Testis (tissue), 3 donors: ENCODE data around the gene NLGN4X. TPM values are rescaled to one million over a fixed set of nuclear protein-coding genes. Genes with fewer than 3 reads are reported as not detected.

ENCODE experiments used
- DNase-seq: peaks from one replicate; pipeline ENCODE4 v3.0.0-alpha.2; 2019
- H3K27ac ChIP-seq, 2 donors: fragments of 200-600 bp; sonication (generic); one replicate each; pipeline ENCODE4 v1.5.1; 2019
- H3K27me3 ChIP-seq: fragments of 200-600 bp; sonication (generic); one replicate; pipeline ENCODE4 v1.5.1; 2019
- H3K36me3 ChIP-seq: fragments of 200-600 bp; sonication (generic); one replicate; pipeline ENCODE4 v1.5.1; 2017; ENCODE audit warnings: low read depth; ENCODE audit errors: missing control alignments
- H3K4me1 ChIP-seq: fragments of 200-600 bp; sonication (generic); one replicate; pipeline ENCODE4 v1.5.1; 2019
- H3K4me3 ChIP-seq, 2 donors: fragments of 200-600 bp; sonication (generic); one replicate each; pipeline ENCODE4 v1.5.1; 2017 to 2019
- H3K9me3 ChIP-seq: fragments of 200-600 bp; sonication (generic); one replicate; pipeline ENCODE4 v1.5.1; 2017
- POLR2A ChIP-seq: fragments of 450-650 bp; IDR thresholded peaks from one replicate; pipeline ENCODE4 v1.6.1; 2017; ENCODE audit warnings: antibody characterized with exemption, mild to moderate bottlenecking, moderate library complexity
- WGBS, 2 donors: methylation state at CpG; one replicate each; pipeline ENCODE4 v1.1.5; 2018; 5-methylcytosine and 5-hydroxymethylcytosine counted together
- intact Hi-C: fragments of 100-400 bp; cut with DNase I; formaldehyde crosslinking; loops from one replicate; pipeline ENCODE4 v1.15.1; 2023; ENCODE audit warnings: low total_unique reads
- polyA plus RNA-seq: library from polyadenylated mRNA; stranded (reverse); fragments of 350-450 nt; fragmentation: Illumina TruSeq; extraction: RNeasy Lipid Tissue Mini Kit (QIAGEN cat#74804); gene quantifications from one replicate; pipeline ENCODE4 v1.2.3, GENCODE V29; 2014; ENCODE audit warnings: low read depth, low replicate concordance; ENCODE audit not compliant: insufficient read depth
- total RNA-seq, 2 donors: library from RNA; depleted of rRNA; stranded (reverse); fragments of >200 nt; gene quantifications; one replicate each; pipeline ENCODE4 v1.2.3, GENCODE V29; 2016
- TF ChIP-seq, protein P1 (sequence below), 3 experiments: fragments of 450-650 bp in 2 of 3; fragments of 200-600 bp in 1 of 3; sonication (generic) in 1 of 3; IDR thresholded peaks; one replicate each; pipeline ENCODE4 v1.5.1; 2016 to 2019; ENCODE audit warnings: antibody characterized with exemption in 3 of 3, mild to moderate bottlenecking in 2 of 3, moderate library complexity in 1 of 3

Gene NLGN4X
- total and polyA plus RNA-seq, 3 donors from 2014 or later = 3.6 to 15.9 (median 10.4) TPM

DNA sequence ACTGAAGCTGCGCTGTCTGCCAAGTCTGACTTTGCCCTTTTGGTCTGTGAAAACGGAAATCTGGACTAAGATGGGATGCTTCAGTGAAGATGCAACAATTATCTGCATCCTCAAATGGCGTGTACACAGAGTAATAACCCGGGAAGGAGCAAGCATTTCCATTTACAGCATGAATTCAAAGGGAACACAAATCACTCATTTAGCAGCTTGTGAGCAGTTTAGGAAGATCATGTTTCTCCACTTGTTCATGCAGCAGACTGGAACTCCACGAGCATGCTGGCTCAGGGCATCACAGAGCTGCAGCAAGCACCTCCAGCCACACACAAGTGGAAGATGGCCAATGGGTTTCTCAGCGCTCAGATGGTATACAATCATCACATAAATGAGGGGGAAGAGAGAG is 175.5 kb downstream of the NLGN4X start:
- Histone ChIP-seq H3K4me3 (no peak overlapping the region), H3K27ac (no peak overlapping the region), H3K27me3 (no peaks in the 10 kb centered on the region), H3K36me3 (no peaks in the 10 kb centered on the region), H3K4me1 (no peaks in the 10 kb centered on the region), H3K9me3 (no peaks in the 10 kb centered on the region)
- no peak for DNase-seq
- intact Hi-C loops = no loop called here
- WGBS, 2 donors = 53 to 70% methylated on average over 3 to 6 of the region's 6 CpGs
- TF ChIP-seq, protein P1, sequence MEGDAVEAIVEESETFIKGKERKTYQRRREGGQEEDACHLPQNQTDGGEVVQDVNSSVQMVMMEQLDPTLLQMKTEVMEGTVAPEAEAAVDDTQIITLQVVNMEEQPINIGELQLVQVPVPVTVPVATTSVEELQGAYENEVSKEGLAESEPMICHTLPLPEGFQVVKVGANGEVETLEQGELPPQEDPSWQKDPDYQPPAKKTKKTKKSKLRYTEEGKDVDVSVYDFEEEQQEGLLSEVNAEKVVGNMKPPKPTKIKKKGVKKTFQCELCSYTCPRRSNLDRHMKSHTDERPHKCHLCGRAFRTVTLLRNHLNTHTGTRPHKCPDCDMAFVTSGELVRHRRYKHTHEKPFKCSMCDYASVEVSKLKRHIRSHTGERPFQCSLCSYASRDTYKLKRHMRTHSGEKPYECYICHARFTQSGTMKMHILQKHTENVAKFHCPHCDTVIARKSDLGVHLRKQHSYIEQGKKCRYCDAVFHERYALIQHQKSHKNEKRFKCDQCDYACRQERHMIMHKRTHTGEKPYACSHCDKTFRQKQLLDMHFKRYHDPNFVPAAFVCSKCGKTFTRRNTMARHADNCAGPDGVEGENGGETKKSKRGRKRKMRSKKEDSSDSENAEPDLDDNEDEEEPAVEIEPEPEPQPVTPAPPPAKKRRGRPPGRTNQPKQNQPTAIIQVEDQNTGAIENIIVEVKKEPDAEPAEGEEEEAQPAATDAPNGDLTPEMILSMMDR (IDR thresholded peaks at IDR 0.05) = no peak
- no peak for TF ChIP-seq POLR2A

DNA sequence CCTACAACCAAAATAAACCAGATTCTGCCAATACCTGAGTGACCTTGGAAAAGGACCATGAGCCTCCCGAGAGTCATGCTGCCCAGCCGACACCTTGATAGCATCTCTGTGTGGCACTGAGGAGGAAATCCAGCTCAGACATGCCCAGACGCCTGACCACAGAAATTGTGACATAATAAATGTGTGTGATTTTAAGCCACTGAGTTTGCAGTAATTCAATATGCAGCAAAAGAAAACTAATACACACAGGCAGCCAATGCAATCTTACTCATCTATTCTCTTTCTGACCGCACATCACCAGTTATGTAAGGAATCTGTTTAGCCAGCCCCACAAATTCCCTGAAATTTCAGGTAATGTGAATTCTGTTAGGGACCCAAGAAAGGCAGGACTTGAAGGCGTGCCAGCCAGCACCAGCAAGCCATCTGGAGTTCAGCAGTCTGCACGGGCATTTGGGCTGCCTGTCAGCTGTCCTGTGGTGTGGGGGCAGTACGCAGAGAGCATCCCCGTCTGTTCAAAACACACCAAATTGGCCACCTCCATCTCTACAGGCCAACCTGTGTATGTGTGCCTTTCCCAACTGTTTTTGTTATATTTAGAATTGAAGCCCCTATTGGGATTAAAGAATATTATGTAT is 176.4 kb downstream of the NLGN4X start:
- no peaks in the 10 kb centered on the region for H3K27me3 ChIP-seq
- no peaks in the 10 kb centered on the region for H3K9me3 ChIP-seq
- TF ChIP-seq, protein P1 (IDR thresholded peaks at IDR 0.05) = no peak
- TF ChIP-seq POLR2A = no peak
- no peaks in the 10 kb centered on the region for H3K36me3 ChIP-seq
- H3K27ac ChIP-seq = no peak overlapping the region
- no peak overlapping the region for H3K4me3 ChIP-seq
- DNase-seq = no peak
- WGBS, 2 donors = 93% methylated on average over 5 of the region's 8 CpGs; no CpG with 5 or more reads in 1 of the 2 donors
- intact Hi-C loops = no loop called here
- H3K4me1 ChIP-seq = no peaks in the 10 kb centered on the region

DNA sequence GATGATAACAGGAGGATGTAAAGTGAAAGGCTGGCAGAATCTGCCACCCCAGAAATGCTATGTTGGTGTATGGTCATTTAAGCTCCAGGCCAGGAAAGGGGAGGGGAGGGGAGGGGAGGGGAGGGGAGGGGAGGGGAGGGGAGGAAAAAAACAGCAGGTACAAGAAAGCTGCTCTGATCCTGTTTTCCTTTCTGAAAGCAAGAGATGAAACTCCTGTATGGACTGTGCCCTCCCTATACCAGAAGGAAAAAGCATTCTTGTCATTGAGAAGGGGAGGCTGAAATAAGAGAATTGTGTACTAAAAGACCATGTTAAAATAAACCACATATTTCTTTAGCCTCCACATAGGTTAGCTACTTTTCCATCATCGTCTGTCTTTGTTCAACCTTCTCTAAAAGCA is 179.5 kb downstream of the NLGN4X start:
- 83 to 100% methylated on average over 1 of the region's 1 CpG for WGBS, 2 donors
- Histone ChIP-seq H3K4me3 (no peak overlapping the region), H3K27ac (no peak overlapping the region), H3K9me3 (no peaks in the 10 kb centered on the region), H3K4me1 (no peaks in the 10 kb centered on the region), H3K36me3 (no peaks in the 10 kb centered on the region), H3K27me3 (no peaks in the 10 kb centered on the region)
- TF ChIP-seq, protein P1 (IDR thresholded peaks at IDR 0.05) = no peak
- TF ChIP-seq POLR2A = no peak
- intact Hi-C loops = no loop called here
- no peak for DNase-seq

DNA sequence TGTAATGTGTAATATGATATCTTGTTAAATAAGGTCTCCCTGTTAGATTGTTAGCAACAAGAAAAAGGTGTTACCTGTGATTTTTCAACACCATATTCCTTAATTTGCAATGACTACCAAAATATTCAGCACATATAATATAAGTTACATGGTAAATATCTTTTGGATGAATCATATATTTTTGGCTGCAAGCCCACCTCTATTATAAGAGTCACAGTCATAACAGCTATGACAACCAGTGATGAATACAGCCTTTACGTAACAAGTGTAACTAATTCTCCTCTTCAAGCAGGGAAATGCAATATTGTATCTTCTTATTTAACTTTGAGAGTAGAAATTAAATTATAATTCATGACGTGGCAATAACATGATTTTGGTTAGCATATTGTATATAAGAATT is 187.0 kb downstream of the NLGN4X start:
- TF ChIP-seq, protein P1 (IDR thresholded peaks at IDR 0.05) = no peak
- TF ChIP-seq POLR2A = no peak
- intact Hi-C loops = no loop called here
- Histone ChIP-seq H3K4me3 (no peak overlapping the region), H3K9me3 (no peaks in the 10 kb centered on the region), H3K27ac (no peak overlapping the region), H3K4me1 (no peaks in the 10 kb centered on the region), H3K36me3 (no peaks in the 10 kb centered on the region), H3K27me3 (no peaks in the 10 kb centered on the region)
- WGBS, 2 donors = 58 to 84% methylated on average over 2 of the region's 2 CpGs
- no peak for DNase-seq

DNA sequence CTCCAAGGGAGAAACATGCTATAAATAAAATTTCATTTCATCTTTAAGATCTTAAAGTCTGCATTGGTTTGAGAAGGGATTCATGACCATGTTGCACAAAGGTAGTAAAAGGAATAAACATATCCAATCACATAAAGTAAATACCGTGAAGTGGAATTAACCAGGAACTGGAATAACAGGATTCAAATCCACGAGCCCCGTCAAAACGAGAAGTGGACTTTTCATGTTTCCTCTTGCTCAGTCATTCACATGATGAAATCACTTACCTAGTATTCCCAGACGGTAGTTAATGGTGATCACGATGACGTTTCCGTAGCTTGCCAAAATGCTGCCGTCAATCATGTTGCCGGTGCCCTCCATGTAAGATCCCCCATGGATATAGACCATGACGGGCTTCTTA is 199.7 kb downstream of the NLGN4X start:
- 95% methylated on average over 11 of the region's 11 CpGs for WGBS, 2 donors
- no peaks in the 10 kb centered on the region for H3K27me3 ChIP-seq
- no peak overlapping the region for H3K27ac ChIP-seq
- TF ChIP-seq, protein P1 (IDR thresholded peaks at IDR 0.05) = no peak
- no peak for TF ChIP-seq POLR2A
- DNase-seq = no peak
- no peaks in the 10 kb centered on the region for H3K36me3 ChIP-seq
- intact Hi-C loops = no loop called here
- H3K4me3 ChIP-seq = no peak overlapping the region
- no peaks in the 10 kb centered on the region for H3K9me3 ChIP-seq
- H3K4me1 ChIP-seq = no peaks in the 10 kb centered on the region
